HG02642 (cell line): Measurements from ENCODE around the gene SPATA6.

Experiments
- ATAC-seq: cut with Tn5 transposase; IDR thresholded peaks from one replicate; pipeline ENCODE4 v1.9.1; 2021; ENCODE audit warnings: mild to moderate bottlenecking; ENCODE audit not compliant: unreplicated experiment, poor library complexity

Gene SPATA6

DNA sequence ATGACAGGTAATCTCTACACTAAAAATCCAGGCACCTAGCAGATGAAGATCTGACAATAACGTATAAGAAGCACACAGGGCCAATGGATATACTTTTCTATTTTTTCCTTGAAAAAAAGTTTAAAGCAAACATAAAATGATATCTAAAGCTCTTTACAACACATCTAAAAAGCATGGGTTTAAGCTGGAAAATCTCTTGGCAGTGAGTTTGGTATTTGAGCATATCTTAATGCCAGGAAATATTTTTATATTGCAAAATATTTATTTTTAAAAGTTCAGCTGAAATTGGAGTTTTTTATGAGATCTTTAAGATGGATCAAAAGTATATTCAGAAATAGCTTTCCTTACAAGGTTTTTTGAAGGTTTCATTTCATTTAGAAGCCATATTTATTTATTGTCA is 209.0 kb downstream of the SPATA6 start:
- ATAC-seq = no peak

DNA sequence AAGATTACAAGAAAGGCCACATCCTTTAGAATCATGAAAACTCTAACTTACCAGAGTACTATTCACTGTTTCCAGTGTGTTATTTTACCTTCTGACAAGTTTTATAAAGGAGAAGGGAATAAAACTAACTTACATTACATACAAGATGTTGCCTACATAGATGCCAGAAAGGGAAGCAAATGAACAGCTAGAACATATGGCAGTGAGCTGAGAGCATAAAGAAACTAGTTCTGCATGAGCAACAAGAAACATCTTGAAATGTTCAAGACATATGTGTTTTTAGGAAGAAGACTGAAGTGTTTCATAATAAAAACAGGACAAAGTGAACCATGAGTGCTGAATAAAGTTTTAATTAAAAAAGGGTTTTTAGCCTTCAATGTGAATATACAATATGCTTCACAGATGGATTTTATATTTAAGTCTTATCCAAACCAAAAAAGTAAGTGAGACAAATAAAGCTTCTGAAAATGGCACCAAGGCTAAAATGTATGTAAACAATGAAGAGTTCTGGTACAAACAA is 210.1 kb downstream of the SPATA6 start:
- ATAC-seq = no peak

DNA sequence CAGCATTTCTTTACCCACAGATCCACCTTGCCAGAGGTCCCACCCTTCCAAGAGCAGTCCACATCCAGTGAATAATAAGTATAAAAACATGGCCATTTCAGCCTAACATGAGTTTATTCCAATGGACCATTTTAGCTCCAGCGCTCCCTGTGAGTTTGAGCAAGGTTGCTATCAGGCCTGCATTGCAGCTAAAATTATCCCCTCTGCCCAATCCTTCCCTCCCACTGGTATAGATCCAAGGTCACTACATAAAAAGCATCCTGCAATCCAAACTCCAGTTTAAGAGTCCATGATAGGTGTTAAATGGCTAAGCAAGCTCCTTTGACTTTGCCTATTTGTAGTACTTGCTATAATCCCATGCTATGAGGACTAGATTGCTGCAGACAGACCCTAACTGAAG is 213.9 kb downstream of the SPATA6 start:
- ATAC-seq = no peak

DNA sequence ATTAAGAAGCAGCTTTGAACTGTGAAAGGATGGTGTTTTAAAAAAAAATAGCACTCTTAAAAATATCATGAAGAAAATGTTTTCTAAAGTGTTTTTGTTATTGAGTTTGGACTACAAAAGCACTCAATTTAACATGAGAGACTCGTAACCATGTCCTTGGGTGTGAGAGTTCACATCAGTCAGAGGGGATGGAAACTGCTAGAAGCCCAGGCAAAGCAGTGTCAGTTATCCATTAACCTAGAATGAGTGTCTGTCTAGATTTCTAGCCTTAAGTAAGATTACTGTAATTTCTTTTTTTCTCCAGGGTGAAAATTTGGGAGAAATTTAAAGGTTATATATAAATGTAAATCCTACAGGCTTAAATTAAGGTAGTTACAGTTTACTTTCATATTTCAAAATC is 217.8 kb downstream of the SPATA6 start:
- no peak for ATAC-seq

DNA sequence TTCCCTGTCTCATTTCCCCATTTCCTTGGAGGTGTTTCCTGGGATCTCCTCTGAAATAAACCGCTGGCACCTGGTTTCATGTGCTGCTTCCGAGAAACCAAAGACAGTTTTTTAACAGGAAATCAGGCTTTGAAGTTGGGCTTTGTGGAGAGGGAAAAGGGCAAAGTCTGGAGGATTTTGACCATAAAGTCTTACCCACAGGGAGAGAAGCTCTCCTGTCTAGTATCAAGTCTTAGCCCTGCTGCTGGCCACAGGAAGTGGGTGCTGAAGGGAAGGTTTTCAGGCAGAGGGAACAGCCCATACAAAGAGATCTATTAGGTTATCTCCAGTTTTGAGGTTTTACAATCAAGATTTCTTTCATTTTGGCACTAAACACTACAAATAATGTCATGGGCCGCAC is 220.2 kb downstream of the SPATA6 start:
- no peak for ATAC-seq

DNA sequence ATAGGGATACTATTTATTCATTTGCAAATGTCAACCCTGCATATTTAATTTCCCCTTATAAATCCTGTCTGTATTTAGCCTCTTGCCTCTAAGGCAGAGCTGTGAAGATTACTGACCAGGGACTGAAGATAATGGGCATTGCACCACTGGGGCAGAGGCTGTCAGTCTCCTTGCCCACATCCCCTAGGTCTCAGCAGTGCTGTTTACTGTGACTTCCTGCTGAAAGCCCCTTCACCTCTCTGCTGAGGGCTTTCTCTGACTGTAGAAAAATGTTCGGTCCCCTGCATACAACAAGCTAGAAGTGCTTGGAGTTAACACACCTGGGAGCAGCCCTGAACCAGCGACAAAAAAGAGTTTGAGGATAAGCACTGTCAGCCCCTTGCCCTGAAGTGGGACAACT is 220.7 kb downstream of the SPATA6 start:
- ATAC-seq = no peak

DNA sequence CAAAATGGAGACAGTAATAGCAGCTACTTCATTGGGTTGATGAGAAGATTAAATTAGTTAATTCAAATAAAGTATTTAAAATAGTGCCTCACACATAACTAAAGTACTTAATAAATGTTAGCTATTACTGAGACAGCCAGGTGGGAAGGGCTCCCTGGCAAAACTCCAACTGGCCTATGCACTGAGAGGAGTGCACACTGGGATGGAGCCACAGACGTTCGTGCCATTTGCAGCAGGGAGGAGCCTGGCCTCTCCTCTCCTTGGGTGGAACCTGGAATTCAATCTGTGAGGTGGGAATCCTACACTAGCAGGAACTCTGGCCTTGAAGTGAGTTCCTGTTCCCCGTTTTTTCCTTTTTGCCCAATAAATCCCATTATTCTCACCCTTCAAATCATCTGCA is 221.4 kb downstream of the SPATA6 start:
- no peak for ATAC-seq

DNA sequence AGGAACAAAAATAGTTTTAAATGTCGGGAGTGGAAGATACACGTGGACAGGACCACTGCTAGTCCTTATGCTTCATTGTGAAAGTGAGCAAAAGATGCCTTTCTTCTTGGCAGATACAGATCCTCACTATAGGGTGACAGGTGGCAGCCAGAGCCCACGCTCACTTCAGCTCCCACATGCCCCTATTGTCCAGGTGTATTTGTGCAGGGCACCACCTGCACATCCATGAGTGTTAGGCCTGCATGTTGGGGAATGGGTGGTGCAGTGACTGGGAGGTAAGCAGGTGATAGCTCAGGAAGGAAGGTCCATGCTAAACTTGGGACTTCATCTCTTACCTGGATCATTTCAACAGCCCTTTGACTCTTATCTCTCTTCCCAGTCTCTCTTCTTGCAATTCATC is 222.1 kb downstream of the SPATA6 start:
- no peak for ATAC-seq

DNA sequence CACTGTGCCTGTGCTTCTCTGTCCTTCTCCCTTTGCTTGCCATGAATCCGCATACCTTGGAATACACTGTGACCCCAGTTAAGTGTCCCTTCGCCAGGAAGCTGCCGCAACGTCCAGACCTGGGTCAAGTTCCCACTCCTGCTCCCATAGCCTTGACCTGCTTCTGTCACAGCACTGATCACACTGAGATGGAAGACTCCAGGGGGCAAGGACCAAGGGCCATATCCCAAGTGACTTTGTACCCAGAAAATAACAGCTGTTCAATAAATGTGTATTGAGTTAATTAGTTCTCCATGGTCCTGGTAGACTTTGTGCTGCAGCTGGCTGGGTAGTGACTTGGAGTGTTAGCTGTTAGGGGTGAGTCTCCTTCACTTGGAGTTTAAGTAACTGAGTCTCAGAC is 223.6 kb downstream of the SPATA6 start:
- no peak for ATAC-seq

DNA sequence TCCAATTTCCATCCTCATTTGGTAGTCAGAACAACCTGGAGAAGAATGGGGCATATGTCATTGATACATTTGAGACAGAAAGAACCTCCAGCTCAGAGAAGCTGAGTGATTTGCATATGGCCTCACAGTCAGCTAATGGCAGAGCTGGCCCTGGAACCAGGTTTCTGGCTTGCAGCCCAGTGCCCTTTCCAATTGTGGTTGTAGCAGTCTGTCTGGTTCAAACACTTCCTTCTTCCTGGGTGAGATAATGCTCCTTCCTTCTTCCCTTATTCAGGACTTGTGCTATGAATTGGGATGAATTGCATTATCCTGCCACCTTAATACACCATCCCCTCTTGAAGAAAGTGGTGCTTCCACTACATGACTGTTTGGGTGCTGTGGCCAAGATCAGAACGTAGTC is 225.3 kb downstream of the SPATA6 start:
- no peak for ATAC-seq
